GM19099 (cell line): ENCODE measurements around the gene NEK2.

Experiments
- POLR2A ChIP-seq: IDR thresholded peaks from 3 replicates; pipeline ENCODE4 v1.6.1; 2011; ENCODE audit warnings: low read depth; ENCODE audit not compliant: insufficient read length; ENCODE audit errors: extremely low read depth

The NEK2 gene

GRCh38 chr1:211676106-211676583, 724 bp upstream of the NEK2 start:
- TF ChIP-seq POLR2A, result no peak

- TF ChIP-seq POLR2A, result no peak
Observed at GRCh38 chr1:211667065-211667617, 8.3 kb downstream of the NEK2 start.

GRCh38 chr1:211660718-211661222, 14.7 kb downstream of the NEK2 start:
- no peak for TF ChIP-seq POLR2A

- no peak for TF ChIP-seq POLR2A
Observed at GRCh38 chr1:211656728-211657127, 18.7 kb downstream of the NEK2 start.

GRCh38 chr1:211654838-211655787, 20.3 kb downstream of the NEK2 start:
- no peak for TF ChIP-seq POLR2A

- no peak for TF ChIP-seq POLR2A
Observed at GRCh38 chr1:211653959-211654496, 21.4 kb downstream of the NEK2 start.

GRCh38 chr1:211653293-211653692, 22.1 kb downstream of the NEK2 start:
- TF ChIP-seq POLR2A, result no peak

GRCh38 chr1:211652371-211652770, 23.1 kb downstream of the NEK2 start:
- TF ChIP-seq POLR2A, result no peak

- no peak for TF ChIP-seq POLR2A
Observed at GRCh38 chr1:211650904-211651303, 24.5 kb downstream of the NEK2 start.

- no peak for TF ChIP-seq POLR2A
Observed at GRCh38 chr1:211648980-211649934, 26.2 kb downstream of the NEK2 start.

GRCh38 chr1:211648336-211648735, 27.1 kb downstream of the NEK2 start:
- TF ChIP-seq POLR2A, result no peak

GRCh38 chr1:211647711-211648121, 27.7 kb downstream of the NEK2 start:
- no peak for TF ChIP-seq POLR2A

GRCh38 chr1:211646566-211646965, 28.9 kb downstream of the NEK2 start:
- TF ChIP-seq POLR2A, result no peak

GRCh38 chr1:211644653-211645052, 30.8 kb downstream of the NEK2 start:
- TF ChIP-seq POLR2A, result no peak
